ENCODE measurements around the gene MCM5. TPM values are rescaled to one million over a fixed set of nuclear protein-coding genes. Genes with fewer than 3 reads are reported as not detected.
A peak's percentile ranks its signal among the peaks of the same experiment; 100 is the strongest.

The MCM5 gene
- total RNA-seq, 1 experiment from 2014 or later, result 274 TPM

DNA sequence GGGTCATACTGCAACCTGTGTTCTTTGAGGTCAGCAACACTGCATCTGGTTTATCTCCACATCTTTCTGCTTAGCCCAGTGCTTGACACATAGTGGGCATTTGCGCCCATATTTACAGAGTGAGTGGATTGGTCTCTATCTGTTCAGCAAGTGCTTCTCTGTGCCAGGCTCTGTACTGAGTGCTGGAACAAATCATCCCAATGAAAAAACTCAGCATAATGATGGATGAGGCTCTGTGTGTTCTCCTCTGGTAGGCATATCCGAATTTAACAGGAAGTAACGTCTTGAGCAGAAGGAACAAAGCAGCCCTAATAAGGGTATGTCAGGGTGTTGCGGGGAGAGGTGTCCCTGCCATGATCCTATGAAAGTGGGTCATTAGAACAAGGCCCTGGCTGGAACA, 46.0 kb downstream of the MCM5 start:
- H3K23me2 ChIP-seq (ENCODE audit: insufficient read length, low read depth, low read length, poor library complexity, severe bottlenecking), result no peaks in the 10 kb centered on the region
- no peak overlapping the region for H3K56ac ChIP-seq (ENCODE audit: insufficient read length, low read depth, low read length)
- peaks cover 22 to 28% of the 10 kb centered on the region in 2 experiments for H3K4me1 Mint-ChIP-seq
- H3K36me3 Mint-ChIP-seq (ENCODE audit: insufficient read depth in 1 of 3, low read depth in 3 of 3), result peaks cover 9 to 22% (median 14%) of the 10 kb centered on the region in 3 experiments; a peak in 5 of 7 replicates
- H3K79me1 ChIP-seq (ENCODE audit: insufficient read depth, low read depth, low read length, poor library complexity, severe bottlenecking), result no peaks in the 10 kb centered on the region
- no peak overlapping the region for H2BK5ac ChIP-seq (ENCODE audit: insufficient read length, low read length)
- H3K9me3 Mint-ChIP-seq, result no peaks in the 10 kb centered on the region
- no peaks in the 10 kb centered on the region for H3K27me3 ChIP-seq (ENCODE audit: insufficient read depth, low read length)
- no peaks in the 10 kb centered on the region; the same call in 1 of the 2 replicates for H3K79me2 ChIP-seq (ENCODE audit: insufficient read depth, low read length)
- no peak overlapping the region for H3K23ac ChIP-seq (ENCODE audit: insufficient read length, low read depth, low read length)
- no peak overlapping the region for H2BK20ac ChIP-seq (ENCODE audit: low read depth, low read length, poor library complexity, severe bottlenecking)
- H4K20me1 ChIP-seq (ENCODE audit: control insufficient read depth, insufficient read depth, insufficient read length), result no peaks in the 10 kb centered on the region
- peaks cover 9% of the 10 kb centered on the region for H3K27me3 Mint-ChIP-seq (ENCODE audit: low read depth)
- no peak overlapping the region for H3T11ph ChIP-seq (ENCODE audit: low read length)
- H4K5ac ChIP-seq (ENCODE audit: insufficient read length, low read depth, low read length), result no peak overlapping the region
- no peak for DNase-seq
- no peak overlapping the region for H3K4me2 ChIP-seq (ENCODE audit: insufficient read depth, insufficient read length, low read length)
- H2AK5ac ChIP-seq (ENCODE audit: insufficient read length, low read length), result no peak overlapping the region
- no peak overlapping the region for H3K18ac ChIP-seq (ENCODE audit: insufficient read length, low read depth, low read length)
- WGBS (ENCODE audit: extremely low coverage, insufficient read length, low lambda C conversion rate), result no CpG with 5 or more reads among the region's 4 CpGs
- H3K4me1 ChIP-seq (ENCODE audit: insufficient read depth, low read length), result no peaks in the 10 kb centered on the region; the same call in 1 of the 2 replicates
- no peak overlapping the region for H4K91ac ChIP-seq (ENCODE audit: insufficient read length, low read depth, low read length)
- no peak overlapping the region for H3K4me3 Mint-ChIP-seq
- no peaks in the 10 kb centered on the region for H3K9me3 ChIP-seq (ENCODE audit: control insufficient read depth, low read depth, low read length)
- H2BK12ac ChIP-seq (ENCODE audit: insufficient read length, low read depth, low read length), result no peak overlapping the region
- TF ChIP-seq, protein P1, sequence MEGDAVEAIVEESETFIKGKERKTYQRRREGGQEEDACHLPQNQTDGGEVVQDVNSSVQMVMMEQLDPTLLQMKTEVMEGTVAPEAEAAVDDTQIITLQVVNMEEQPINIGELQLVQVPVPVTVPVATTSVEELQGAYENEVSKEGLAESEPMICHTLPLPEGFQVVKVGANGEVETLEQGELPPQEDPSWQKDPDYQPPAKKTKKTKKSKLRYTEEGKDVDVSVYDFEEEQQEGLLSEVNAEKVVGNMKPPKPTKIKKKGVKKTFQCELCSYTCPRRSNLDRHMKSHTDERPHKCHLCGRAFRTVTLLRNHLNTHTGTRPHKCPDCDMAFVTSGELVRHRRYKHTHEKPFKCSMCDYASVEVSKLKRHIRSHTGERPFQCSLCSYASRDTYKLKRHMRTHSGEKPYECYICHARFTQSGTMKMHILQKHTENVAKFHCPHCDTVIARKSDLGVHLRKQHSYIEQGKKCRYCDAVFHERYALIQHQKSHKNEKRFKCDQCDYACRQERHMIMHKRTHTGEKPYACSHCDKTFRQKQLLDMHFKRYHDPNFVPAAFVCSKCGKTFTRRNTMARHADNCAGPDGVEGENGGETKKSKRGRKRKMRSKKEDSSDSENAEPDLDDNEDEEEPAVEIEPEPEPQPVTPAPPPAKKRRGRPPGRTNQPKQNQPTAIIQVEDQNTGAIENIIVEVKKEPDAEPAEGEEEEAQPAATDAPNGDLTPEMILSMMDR (conservative IDR thresholded peaks at IDR 0.05), result no peak
- no peak overlapping the region for H4K8ac ChIP-seq (replicated peaks; ENCODE audit: insufficient read length, low read depth, low read length)
- no peak overlapping the region for H2BK120ac ChIP-seq (ENCODE audit: low read depth, low read length, poor library complexity, severe bottlenecking)
- no peak overlapping the region for H2AFZ ChIP-seq (ENCODE audit: low read length)
- H3K27ac Mint-ChIP-seq, result peak overlapping the region in 1 of 3 experiments; percentile 76; a peak in 1 of 7 replicates
- H3K14ac ChIP-seq (ENCODE audit: insufficient read depth, low read length), result no peak overlapping the region
- H3K4ac ChIP-seq (ENCODE audit: low read depth, low read length), result no peak overlapping the region
- H3K9ac ChIP-seq (ENCODE audit: extremely low read depth, insufficient read length, low read length), result no peak overlapping the region
- H2BK15ac ChIP-seq (ENCODE audit: low read depth, low read length), result no peak overlapping the region
- no peak overlapping the region for H3K27ac ChIP-seq (ENCODE audit: insufficient read length, low read depth, low read length)
